ENCODE results near the gene GCH1. TPM values are rescaled to one million over a fixed set of nuclear protein-coding genes. Genes with fewer than 3 reads are reported as not detected.

GCH1 gene
- total RNA-seq, 4 donors from 2014 or later = 24.3 to 43.4 (median 28.3) TPM

GRCh38 chr14:54792288-54792687 is 110.3 kb downstream of the GCH1 start:
- no peaks in the 10 kb centered on the region for H3K27me3 ChIP-seq
- TF ChIP-seq POLR2A (IDR thresholded peaks at IDR 0.05) = no peak
- TF ChIP-seq EP300 (IDR thresholded peaks at IDR 0.05; ENCODE audit: low read depth) = no peak
- TF ChIP-seq POLR2AphosphoS5 (IDR thresholded peaks at IDR 0.05) = no peak
- TF ChIP-seq, protein P1, sequence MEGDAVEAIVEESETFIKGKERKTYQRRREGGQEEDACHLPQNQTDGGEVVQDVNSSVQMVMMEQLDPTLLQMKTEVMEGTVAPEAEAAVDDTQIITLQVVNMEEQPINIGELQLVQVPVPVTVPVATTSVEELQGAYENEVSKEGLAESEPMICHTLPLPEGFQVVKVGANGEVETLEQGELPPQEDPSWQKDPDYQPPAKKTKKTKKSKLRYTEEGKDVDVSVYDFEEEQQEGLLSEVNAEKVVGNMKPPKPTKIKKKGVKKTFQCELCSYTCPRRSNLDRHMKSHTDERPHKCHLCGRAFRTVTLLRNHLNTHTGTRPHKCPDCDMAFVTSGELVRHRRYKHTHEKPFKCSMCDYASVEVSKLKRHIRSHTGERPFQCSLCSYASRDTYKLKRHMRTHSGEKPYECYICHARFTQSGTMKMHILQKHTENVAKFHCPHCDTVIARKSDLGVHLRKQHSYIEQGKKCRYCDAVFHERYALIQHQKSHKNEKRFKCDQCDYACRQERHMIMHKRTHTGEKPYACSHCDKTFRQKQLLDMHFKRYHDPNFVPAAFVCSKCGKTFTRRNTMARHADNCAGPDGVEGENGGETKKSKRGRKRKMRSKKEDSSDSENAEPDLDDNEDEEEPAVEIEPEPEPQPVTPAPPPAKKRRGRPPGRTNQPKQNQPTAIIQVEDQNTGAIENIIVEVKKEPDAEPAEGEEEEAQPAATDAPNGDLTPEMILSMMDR (IDR thresholded peaks at IDR 0.05) = no peak
- H3K4me3 ChIP-seq = no peak overlapping the region
- H3K9me3 ChIP-seq = peaks cover 0 to 5% of the 10 kb centered on the region in 2 donors
- WGBS, 2 donors (ENCODE audit: low coverage in 1 of 2) = 83 to 100% methylated on average over 1 to 6 of the region's 6 CpGs
- peaks cover 0 to 6% (median 0%) of the 10 kb centered on the region in 4 donors for H3K36me3 ChIP-seq
- intact Hi-C loops (cut with DNase I; ENCODE audit: low total_unique reads) = no loop called here
- H3K27ac ChIP-seq = no peak overlapping the region
- in situ Hi-C loops (cut with MboI; ENCODE audit: low pct_ligation_motif_present in 1 of 4, low pct_unique_long_range_greater_than_20kb in 1 of 4, low sequenced_read_pairs in 3 of 4) = no loop called here
- H3K4me1 ChIP-seq = no peaks in the 10 kb centered on the region
- DNase-seq = no peak

Small RNAs within 50 kb of the gene (small RNA-seq; reads per million reads assigned to genes)
- 0 reads per million in 4 donors for gene MIR4308
- gene RNU6ATAC9P = 0 reads per million in 4 donors

Other genes with a start within 250 kb of the GCH1 start
- 1 to 10 TPM in 2 of 4 donors, under 1 TPM in 1, not detected in 1; 0.20 to 1.2 (median 1.1) TPM for gene WDHD1, start 124.3 kb upstream of the GCH1 start, total RNA-seq
- gene SOCS4, start 124.4 kb upstream of the GCH1 start, total RNA-seq = 10 to 100 TPM in 3 of 4 donors, 1 to 10 TPM in 1; 6.4 to 17.3 (median 12.1) TPM
- 10 to 100 TPM; 50.2 to 96.9 (median 57.6) TPM for gene MAPK1IP1L, start 148.8 kb upstream of the GCH1 start, total RNA-seq
- 1,000 to 10,000 TPM in 3 of 4 donors, 100 to 1,000 TPM in 1; 388 to 2,805 (median 1,702) TPM for gene LGALS3, start 226.4 kb upstream of the GCH1 start, total RNA-seq

Data from transverse colon (tissue), 4 donors.